Measurements from ENCODE around the gene MPP4.

The MPP4 gene, protein sequence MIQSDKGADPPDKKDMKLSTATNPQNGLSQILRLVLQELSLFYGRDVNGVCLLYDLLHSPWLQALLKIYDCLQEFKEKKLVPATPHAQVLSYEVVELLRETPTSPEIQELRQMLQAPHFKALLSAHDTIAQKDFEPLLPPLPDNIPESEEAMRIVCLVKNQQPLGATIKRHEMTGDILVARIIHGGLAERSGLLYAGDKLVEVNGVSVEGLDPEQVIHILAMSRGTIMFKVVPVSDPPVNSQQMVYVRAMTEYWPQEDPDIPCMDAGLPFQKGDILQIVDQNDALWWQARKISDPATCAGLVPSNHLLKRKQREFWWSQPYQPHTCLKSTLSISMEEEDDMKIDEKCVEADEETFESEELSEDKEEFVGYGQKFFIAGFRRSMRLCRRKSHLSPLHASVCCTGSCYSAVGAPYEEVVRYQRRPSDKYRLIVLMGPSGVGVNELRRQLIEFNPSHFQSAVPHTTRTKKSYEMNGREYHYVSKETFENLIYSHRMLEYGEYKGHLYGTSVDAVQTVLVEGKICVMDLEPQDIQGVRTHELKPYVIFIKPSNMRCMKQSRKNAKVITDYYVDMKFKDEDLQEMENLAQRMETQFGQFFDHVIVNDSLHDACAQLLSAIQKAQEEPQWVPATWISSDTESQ

DNA sequence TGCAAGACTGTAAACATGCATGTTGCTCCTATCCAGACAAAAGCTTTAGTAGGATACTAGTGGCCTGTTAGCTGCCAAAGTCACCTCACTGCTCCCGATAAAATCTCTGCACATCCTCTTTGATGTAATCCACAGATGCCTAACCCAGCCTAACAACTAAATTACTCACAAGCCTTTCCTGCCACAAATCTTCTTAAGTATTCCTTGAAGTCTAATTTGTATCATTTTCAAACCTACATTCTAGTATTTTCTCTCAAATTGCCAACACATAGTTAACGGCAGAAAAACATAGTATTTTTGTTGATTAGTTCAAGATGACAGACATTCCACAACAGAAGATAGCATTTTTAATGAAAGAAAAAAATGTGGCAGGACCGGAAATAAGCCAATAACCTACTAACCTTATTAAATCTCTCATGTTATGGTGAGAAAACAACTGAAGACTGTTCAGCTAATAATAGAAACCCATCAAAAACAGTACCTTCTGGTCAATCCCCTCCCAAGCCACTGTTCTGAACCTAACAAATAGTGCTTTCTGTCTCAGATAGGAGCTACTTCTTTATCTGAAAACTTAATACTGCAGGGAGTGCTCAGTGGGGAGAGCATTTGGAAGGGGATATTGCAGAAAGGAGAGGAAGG lies at the start of gene MPP4:
Gene MPP4 (minus strand): TSS at position 57 of the 639 bp plus-strand sequence. CDS start 4,690 bp downstream, outside the sequence.
- Mint-ChIP-seq H3K9me3 (no peaks in the 10 kb centered on the region), H3K4me1 (ENCODE audit: low read depth) (no peaks in the 10 kb centered on the region)
- intact Hi-C loops (cut with micrococcal nuclease): no loop called here

DNA sequence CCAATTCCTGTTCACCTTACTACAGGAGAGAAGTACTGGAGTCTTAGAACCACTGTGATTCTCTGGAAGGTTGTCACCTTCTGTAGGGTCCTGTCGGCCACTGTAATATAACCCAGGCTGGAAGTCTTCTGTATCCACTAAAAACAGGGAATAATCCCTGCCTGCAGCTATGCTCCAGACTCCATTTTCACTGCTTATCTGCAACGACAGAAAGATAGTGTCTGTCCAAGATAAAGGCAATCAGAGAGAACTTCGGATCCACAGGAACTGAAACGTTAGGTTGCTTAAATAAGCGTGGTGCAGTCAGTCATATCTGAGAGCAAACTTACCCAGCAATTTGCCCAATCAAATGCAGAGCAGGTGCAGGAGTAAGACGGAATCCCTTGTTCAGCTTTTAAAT lies 48.1 kb upstream of the MPP4 start:
- H3K27me3 Mint-ChIP-seq: no peaks in the 10 kb centered on the region
- intact Hi-C loops (cut with micrococcal nuclease): no loop called here
- H3K4me1 Mint-ChIP-seq (ENCODE audit: low read depth): no peaks in the 10 kb centered on the region
- no peak overlapping the region for H3K4me3 Mint-ChIP-seq
- no peaks in the 10 kb centered on the region for H3K9me3 Mint-ChIP-seq
- H3K27ac Mint-ChIP-seq: no peak overlapping the region
- peaks cover 79% of the 10 kb centered on the region for H3K36me3 Mint-ChIP-seq (ENCODE audit: low read depth)

More for the DNA sequence above, at the start of gene MPP4:
- H3K4me3 Mint-ChIP-seq: no peak within 1 kb of the TSS
- no peaks in the 10 kb centered on the region for H3K27me3 Mint-ChIP-seq
- H3K36me3 Mint-ChIP-seq (ENCODE audit: low read depth): peaks cover 27% of the 10 kb centered on the region
- H3K27ac Mint-ChIP-seq: no peak within 1 kb of the TSS

DNA sequence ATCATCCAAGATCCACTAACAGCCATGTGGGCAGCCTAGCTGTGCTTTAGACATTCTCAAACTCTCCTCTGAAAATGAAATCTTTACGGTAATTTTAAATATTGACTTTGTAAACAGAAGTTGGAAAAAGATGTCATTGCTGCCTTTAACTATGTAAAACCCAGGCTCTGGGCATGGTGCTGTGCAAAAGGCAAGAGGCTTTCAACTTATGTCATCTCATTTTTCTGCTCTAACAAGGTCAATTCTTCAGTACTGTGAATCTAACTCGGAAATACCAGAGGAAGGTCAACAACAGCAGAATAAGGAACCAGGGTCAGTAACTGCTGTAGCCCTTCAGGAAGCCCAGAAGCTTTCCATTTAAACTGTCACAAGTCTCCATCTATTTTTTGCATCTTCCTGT lies 37.0 kb upstream of the MPP4 start:
- Mint-ChIP-seq H3K9me3 (peaks cover 7% of the 10 kb centered on the region), H3K27ac (no peak overlapping the region), H3K4me3 (no peak overlapping the region), H3K27me3 (no peaks in the 10 kb centered on the region), H3K36me3 (ENCODE audit: low read depth) (peaks cover 70% of the 10 kb centered on the region), H3K4me1 (ENCODE audit: low read depth) (no peaks in the 10 kb centered on the region)
- intact Hi-C loops (cut with micrococcal nuclease): no loop called here

DNA sequence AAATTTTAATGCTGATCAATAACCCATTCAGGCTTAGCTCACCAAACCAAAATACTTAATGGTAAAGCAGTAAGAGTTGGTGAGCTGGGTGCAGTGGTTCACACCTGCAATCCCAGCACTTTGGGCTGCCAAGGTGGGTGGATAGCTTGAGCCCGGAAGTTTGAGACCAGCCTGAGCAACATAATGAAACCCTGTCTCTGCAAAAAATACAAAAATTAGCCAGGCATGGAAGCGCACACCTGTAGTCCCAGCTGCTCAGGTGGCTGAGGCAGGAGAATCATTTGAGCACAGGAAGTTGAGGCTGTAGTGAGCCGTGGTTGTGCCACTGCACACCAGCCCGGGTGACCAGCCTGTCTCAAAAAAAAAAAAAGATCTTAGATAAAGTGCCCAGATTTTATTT lies 35.7 kb upstream of the MPP4 start:
- H3K4me1 Mint-ChIP-seq (ENCODE audit: low read depth): no peaks in the 10 kb centered on the region
- H3K4me3 Mint-ChIP-seq: no peak overlapping the region
- no peak overlapping the region for H3K27ac Mint-ChIP-seq
- H3K9me3 Mint-ChIP-seq: peaks cover 7% of the 10 kb centered on the region
- intact Hi-C loops (cut with micrococcal nuclease): no loop called here
- peaks cover 68% of the 10 kb centered on the region for H3K36me3 Mint-ChIP-seq (ENCODE audit: low read depth)
- H3K27me3 Mint-ChIP-seq: no peaks in the 10 kb centered on the region

DNA sequence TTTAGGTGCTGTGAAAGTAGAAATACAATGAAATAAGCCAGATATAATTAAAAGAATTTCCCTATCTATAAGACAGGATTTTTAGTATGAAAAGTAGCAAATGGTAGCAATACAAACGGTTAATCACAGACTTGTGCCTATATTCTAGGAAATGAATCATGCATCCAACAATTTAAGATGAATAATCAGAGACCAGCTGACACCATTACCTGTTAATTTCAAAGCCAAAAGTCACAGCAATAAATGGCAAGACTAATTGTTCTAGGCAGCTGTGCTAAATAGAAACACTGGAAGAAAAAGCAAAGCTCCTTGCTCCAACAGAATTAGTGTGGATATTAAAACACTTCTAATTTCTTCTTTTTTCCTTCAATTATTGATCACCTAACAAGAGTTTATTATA lies 35.1 kb upstream of the MPP4 start:
- Mint-ChIP-seq H3K27ac (no peak overlapping the region), H3K9me3 (peaks cover 7% of the 10 kb centered on the region), H3K27me3 (no peaks in the 10 kb centered on the region), H3K36me3 (ENCODE audit: low read depth) (peaks cover 69% of the 10 kb centered on the region), H3K4me3 (no peak overlapping the region), H3K4me1 (ENCODE audit: low read depth) (no peaks in the 10 kb centered on the region)
- intact Hi-C loops (cut with micrococcal nuclease): no loop called here

DNA sequence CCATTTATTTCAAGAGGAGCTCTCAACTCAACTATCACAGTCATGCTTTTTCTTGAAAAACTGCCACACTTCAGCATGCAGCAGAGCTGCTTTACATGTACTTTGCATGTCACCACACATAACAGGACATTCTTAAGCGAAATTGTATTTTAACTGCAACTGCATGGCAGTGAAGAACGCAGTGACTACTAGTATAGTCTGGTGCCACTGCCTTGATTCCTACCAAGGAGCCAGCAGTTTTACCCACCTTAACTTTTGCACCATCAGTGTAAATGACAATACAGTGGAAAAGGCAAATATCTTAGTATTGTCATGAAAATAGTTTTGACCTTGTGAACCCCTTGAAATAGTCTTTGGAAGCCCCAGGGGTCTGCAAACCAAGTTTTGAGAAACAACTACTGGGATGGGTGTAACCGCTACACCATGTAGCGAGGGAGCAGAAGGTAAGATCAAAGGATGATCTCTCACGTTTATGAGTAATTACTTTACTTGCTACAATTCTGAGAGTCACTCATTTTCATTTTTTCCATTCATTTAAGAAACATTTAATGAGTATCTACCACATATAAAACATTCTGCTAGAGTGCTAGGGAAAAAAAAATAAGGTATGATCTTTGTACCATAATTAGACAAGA lies 32.3 kb upstream of the MPP4 start:
- no peak overlapping the region for H3K4me3 Mint-ChIP-seq
- no peaks in the 10 kb centered on the region for H3K9me3 Mint-ChIP-seq
- no peak overlapping the region for H3K27ac Mint-ChIP-seq
- no peaks in the 10 kb centered on the region for H3K27me3 Mint-ChIP-seq
- H3K36me3 Mint-ChIP-seq (ENCODE audit: low read depth): peaks cover 71% of the 10 kb centered on the region
- no peaks in the 10 kb centered on the region for H3K4me1 Mint-ChIP-seq (ENCODE audit: low read depth)
- intact Hi-C loops (cut with micrococcal nuclease): no loop called here

DNA sequence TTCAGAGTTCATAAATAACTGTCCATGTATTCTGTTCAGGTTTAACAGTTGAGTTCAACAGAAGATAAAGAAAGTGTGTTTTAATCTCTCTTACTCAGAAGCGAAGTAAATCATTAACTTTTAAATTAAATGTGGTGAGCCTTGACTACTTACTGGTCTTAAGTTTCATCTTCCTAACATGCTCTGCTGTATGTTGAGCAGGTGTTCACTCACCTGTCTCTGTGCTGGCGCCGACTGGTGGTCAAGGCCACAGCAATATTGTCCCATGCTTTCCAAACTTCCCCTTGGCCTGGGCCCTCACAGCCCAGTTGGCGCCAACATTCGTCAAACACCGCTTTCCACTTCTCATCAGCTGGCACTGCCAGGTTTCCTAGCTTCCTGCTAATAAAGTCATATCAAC lies 17.0 kb upstream of the MPP4 start:
- Mint-ChIP-seq H3K27me3 (no peaks in the 10 kb centered on the region), H3K9me3 (peaks cover 9% of the 10 kb centered on the region), H3K27ac (no peak overlapping the region), H3K4me1 (ENCODE audit: low read depth) (no peaks in the 10 kb centered on the region), H3K36me3 (ENCODE audit: low read depth) (peaks cover 87% of the 10 kb centered on the region), H3K4me3 (no peak overlapping the region)
- intact Hi-C loops (cut with micrococcal nuclease): no loop called here

DNA sequence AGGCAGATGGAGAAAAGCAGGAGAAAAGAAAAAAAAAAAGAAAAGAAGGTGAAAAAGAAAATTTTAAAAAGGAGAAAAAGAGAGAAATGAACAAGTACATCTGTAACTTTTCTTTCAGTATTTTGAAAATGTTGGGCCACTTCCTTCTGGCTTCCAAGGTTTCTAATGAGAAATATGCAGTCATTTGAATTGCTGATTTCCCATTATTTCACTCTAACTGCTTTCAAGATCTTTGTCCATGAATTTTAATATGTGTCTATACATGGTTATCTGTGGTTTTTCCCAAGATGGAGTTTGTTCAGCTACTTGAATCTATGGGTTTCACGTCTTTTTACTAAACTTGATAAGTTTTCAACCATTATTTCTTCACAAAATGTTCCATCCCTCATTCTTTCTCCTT lies 14.3 kb upstream of the MPP4 start:
- peaks cover 87% of the 10 kb centered on the region for H3K36me3 Mint-ChIP-seq (ENCODE audit: low read depth)
- intact Hi-C loops (cut with micrococcal nuclease): no loop called here
- H3K9me3 Mint-ChIP-seq: no peaks in the 10 kb centered on the region
- no peaks in the 10 kb centered on the region for H3K27me3 Mint-ChIP-seq
- H3K4me1 Mint-ChIP-seq (ENCODE audit: low read depth): no peaks in the 10 kb centered on the region
- no peak overlapping the region for H3K4me3 Mint-ChIP-seq
- H3K27ac Mint-ChIP-seq: no peak overlapping the region

DNA sequence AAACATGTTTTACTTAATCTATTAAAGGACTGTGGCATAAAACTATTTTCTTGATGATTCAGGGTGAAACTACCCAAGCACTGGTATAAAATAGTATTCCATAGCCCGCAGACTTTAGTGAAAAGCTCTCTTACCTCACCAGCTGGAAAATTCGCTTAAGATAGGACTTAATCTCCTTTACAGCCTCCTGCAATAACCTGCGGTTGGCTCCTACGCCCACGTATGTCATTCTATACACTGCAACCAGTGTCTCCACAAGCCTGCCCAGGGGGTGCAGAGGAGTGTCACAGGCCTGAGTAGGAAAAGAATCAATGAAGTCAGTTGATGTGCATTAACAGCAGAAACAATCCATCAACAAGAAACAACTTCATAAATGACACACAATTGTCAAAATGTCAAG lies 11.3 kb upstream of the MPP4 start:
- Mint-ChIP-seq H3K9me3 (no peaks in the 10 kb centered on the region), H3K4me3 (no peak overlapping the region), H3K27ac (no peak overlapping the region), H3K4me1 (ENCODE audit: low read depth) (no peaks in the 10 kb centered on the region), H3K27me3 (no peaks in the 10 kb centered on the region), H3K36me3 (ENCODE audit: low read depth) (peaks cover 86% of the 10 kb centered on the region)
- intact Hi-C loops (cut with micrococcal nuclease): no loop called here

DNA sequence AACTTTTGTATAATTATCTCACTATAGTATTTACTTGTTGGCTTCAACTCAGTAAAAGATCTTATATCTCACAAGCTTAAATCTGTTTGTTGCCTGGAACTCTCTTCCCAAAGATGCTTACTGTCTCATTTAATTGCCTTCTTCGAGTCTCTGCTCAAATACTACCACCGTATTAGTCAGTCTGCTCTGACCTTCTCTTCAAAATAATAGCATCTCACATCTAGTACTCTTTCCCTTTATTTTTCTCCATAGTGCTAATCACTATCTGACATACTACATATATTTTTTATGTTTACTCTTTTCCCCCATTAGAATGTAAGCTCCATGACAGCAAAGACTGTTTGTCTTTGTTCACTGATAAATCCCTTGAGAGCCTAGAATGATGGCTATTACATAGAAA lies 10.6 kb upstream of the MPP4 start:
- H3K4me1 Mint-ChIP-seq (ENCODE audit: low read depth): no peaks in the 10 kb centered on the region
- no peak overlapping the region for H3K4me3 Mint-ChIP-seq
- H3K36me3 Mint-ChIP-seq (ENCODE audit: low read depth): peaks cover 86% of the 10 kb centered on the region
- no peaks in the 10 kb centered on the region for H3K27me3 Mint-ChIP-seq
- H3K9me3 Mint-ChIP-seq: no peaks in the 10 kb centered on the region
- no peak overlapping the region for H3K27ac Mint-ChIP-seq
- intact Hi-C loops (cut with micrococcal nuclease): no loop called here

DNA sequence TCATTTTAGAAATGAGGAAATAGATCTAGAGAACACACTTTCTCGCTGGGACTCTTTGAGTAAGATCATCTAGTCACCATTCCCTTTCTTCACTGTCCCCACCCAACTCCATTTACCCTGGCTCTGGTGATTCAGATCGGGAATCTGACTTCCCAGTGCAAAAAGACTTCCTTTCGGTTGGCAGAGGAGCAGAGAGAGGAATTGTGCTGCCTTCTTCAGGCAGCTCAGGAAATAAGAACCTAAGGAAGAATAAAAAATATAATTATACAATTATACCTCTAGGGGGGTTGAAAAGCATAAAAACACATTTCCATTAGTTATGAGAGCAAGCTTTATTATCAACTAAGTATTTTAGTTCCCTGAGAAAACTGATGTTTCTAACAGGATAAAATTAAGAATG lies 9.3 kb upstream of the MPP4 start:
- intact Hi-C loops (cut with micrococcal nuclease): no loop called here
- Mint-ChIP-seq H3K9me3 (no peaks in the 10 kb centered on the region), H3K36me3 (ENCODE audit: low read depth) (peaks cover 87% of the 10 kb centered on the region), H3K27ac (no peak overlapping the region), H3K4me3 (no peak overlapping the region), H3K4me1 (ENCODE audit: low read depth) (no peaks in the 10 kb centered on the region), H3K27me3 (no peaks in the 10 kb centered on the region)

DNA sequence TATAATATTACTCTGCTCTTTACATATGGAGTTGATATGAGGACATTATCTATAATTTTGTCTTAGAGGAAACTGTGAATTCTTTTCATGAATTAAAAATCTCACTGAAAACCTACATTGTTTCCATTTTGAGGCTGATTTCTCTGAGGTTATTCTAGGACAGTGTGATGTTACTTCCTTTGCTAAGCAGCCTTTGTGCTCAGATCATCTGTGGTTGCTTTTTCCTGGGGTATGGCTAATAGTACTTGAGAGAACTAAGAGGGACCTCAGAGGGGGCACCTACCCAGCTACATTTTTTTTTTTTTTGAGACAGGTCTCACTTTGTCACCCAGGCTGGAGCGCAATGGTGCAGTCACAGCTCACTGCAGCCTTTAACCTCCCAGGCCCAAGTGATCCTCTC lies 8.7 kb upstream of the MPP4 start:
- Mint-ChIP-seq H3K4me1 (ENCODE audit: low read depth) (no peaks in the 10 kb centered on the region), H3K27me3 (no peaks in the 10 kb centered on the region), H3K36me3 (ENCODE audit: low read depth) (peaks cover 83% of the 10 kb centered on the region), H3K27ac (no peak overlapping the region), H3K9me3 (no peaks in the 10 kb centered on the region), H3K4me3 (no peak overlapping the region)
- intact Hi-C loops (cut with micrococcal nuclease): no loop called here

DNA sequence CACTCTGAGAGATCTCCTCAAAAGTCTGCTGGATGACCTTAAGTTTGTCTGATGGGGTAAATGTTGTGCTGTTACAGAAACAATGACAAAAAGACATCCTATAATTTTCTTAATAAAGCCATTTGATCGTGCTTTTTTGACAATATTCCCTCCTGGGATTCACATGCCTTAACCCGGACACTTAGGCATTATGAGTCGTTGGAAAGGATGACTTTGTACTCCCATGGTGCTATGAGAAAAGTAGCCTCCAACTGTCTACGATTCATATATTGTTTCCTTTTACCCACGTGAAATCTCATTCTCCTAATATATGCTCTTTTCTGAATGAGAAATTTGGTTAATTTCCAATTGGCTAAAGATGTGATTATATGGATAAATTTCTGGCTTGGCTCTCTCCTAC lies 6.1 kb upstream of the MPP4 start:
- Mint-ChIP-seq H3K4me1 (ENCODE audit: low read depth) (no peaks in the 10 kb centered on the region), H3K4me3 (no peak overlapping the region), H3K36me3 (ENCODE audit: low read depth) (peaks cover 81% of the 10 kb centered on the region), H3K27me3 (no peaks in the 10 kb centered on the region), H3K9me3 (no peaks in the 10 kb centered on the region), H3K27ac (no peak overlapping the region)
- intact Hi-C loops (cut with micrococcal nuclease): no loop called here

DNA sequence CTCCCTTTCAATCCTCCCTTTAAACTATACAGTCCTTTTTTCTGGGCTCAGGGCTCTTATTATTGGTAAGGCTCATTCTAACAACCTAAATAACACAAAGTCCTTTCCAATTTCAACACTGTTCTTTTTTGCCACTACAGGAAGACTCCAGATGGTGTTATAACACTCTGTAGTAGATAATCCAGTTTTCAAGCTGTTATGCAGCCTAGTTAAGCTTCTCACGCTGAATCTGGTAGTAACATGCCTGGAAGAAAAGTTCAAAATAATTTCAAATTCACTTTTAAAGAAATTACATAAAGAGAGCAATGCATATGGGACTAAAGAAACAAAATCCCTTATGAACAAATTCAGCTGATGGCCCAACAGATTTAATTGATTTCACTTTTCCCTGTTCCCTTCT lies 3.2 kb upstream of the MPP4 start:
- Mint-ChIP-seq H3K36me3 (ENCODE audit: low read depth) (peaks cover 55% of the 10 kb centered on the region), H3K27ac (no peak overlapping the region), H3K4me3 (no peak overlapping the region), H3K9me3 (no peaks in the 10 kb centered on the region), H3K4me1 (ENCODE audit: low read depth) (no peaks in the 10 kb centered on the region), H3K27me3 (no peaks in the 10 kb centered on the region)
- intact Hi-C loops (cut with micrococcal nuclease): no loop called here
